A673 (cell line): Measurements from ENCODE around the gene CCL17.

Source experiments
- CTCF ChIP-seq: fragments of 300-800, 200-600 bp; sonication (generic); conservative IDR thresholded peaks from 2 replicates; pipeline ENCODE4 v1.5.1; 2017; ENCODE audit warnings: low read depth, mild to moderate bottlenecking, antibody characterized with exemption, low read length, moderate library complexity, mixed read lengths
- EZH2 ChIP-seq: fragments of 200-600 bp; sonication (generic); IDR thresholded peaks from 2 replicates; pipeline ENCODE4 v1.6.1; 2017; ENCODE audit warnings: borderline replicate concordance, low read depth, mild to moderate bottlenecking, mixed read lengths, antibody characterized with exemption, low read length; ENCODE audit not compliant: poor library complexity, severe bottlenecking

- no peak for TF ChIP-seq EZH2
- no peak for TF ChIP-seq CTCF
Measured at GRCh38 chr16:57426356-57426755, 21.8 kb downstream of the CCL17 start.
